ENCODE results near the gene ABCF3. TPM values are rescaled to one million over a fixed set of nuclear protein-coding genes. Genes with fewer than 3 reads are reported as not detected.

Gene ABCF3
- total and polyA plus RNA-seq, 2 donors (not counting 3 experiments of a cell fraction or from before 2014, with no cell fraction given): 68.8 to 73.4 TPM

- Histone ChIP-seq H3K4me2 (ENCODE audit: insufficient read depth, low read length) (no peak overlapping the region), H3K27ac (ENCODE audit: insufficient read depth, low read depth, low read length) (no peak overlapping the region), H4K20me1 (replicated peaks; ENCODE audit: control insufficient read depth, extremely low read depth, insufficient read depth, low read length) (no peaks in the 10 kb centered on the region), H3K4me1 (ENCODE audit: control insufficient read depth, extremely low read depth, insufficient read depth, low read length) (no peaks in the 10 kb centered on the region), H3K79me2 (ENCODE audit: control insufficient read depth, insufficient read depth, low read length) (peaks cover 5% of the 10 kb centered on the region), H3K36me3 (ENCODE audit: control insufficient read depth in 2 of 2, extremely low read depth in 1 of 2, insufficient read depth in 2 of 2, low read length in 2 of 2) (peaks cover 6 to 55% of the 10 kb centered on the region in 2 experiments), H3K27me3 (ENCODE audit: control insufficient read depth in 2 of 2, insufficient read depth in 2 of 2, low read length in 2 of 2) (no peaks in the 10 kb centered on the region), H2AFZ (ENCODE audit: low read depth, low read length) (no peak overlapping the region), H3K4me3 (replicated peaks in 1 of 3; ENCODE audit: insufficient read depth in 1 of 3, low read depth in 1 of 3, low read length in 3 of 3) (no peak overlapping the region), H3K9ac (replicated peaks; ENCODE audit: extremely low read depth, insufficient read depth, low read length) (no peak overlapping the region), H3K9me3 (replicated peaks; ENCODE audit: control insufficient read depth, insufficient read depth, low read length) (no peaks in the 10 kb centered on the region), H3K9me1 (replicated peaks; ENCODE audit: control insufficient read depth, extremely low read depth, insufficient read depth, low read length) (no peaks in the 10 kb centered on the region)
- dilution Hi-C loops (cut with MboI; ENCODE audit: extremely low pct_ligation_motif_present, low sequenced_read_pairs) (no loop called here), intact Hi-C loops (cut with micrococcal nuclease) (no loop called here)
- no TSS peak for BruUV-seq (replicated peaks)
- POLR2A ChIA-PET: no interaction called here
- CTCF ChIA-PET: interaction anchor here (1.1 kb wide), 1 partner anchor 25 kb away, joined by 3 read pairs; no protein-coding TSS in a partner anchor
- FAIRE-seq (no peak), DNase-seq (ENCODE audit: low read depth, low spot score) (no peak)
- TF ChIP-seq MYC (IDR thresholded peaks at IDR 0.05; ENCODE audit: low read depth, low read length) (no peak), POLR2A (IDR thresholded peaks at IDR 0.05; ENCODE audit: low read depth, low read length) (no peak), GATA2 (IDR thresholded peaks at IDR 0.05; ENCODE audit: insufficient read depth, insufficient read length, low read depth, low read length) (no peak)
Measured at GRCh38 chr3:184169896-184170875, 15.8 kb upstream of the ABCF3 start.

GRCh38 chr3:184171562-184171961 is 14.4 kb upstream of the ABCF3 start:
- H2AFZ ChIP-seq (ENCODE audit: low read depth, low read length): no peak overlapping the region
- no peaks in the 10 kb centered on the region for H3K27me3 ChIP-seq (ENCODE audit: control insufficient read depth in 2 of 2, insufficient read depth in 2 of 2, low read length in 2 of 2)
- intact Hi-C loops (cut with micrococcal nuclease) (no loop called here), dilution Hi-C loops (cut with MboI; ENCODE audit: extremely low pct_ligation_motif_present, low sequenced_read_pairs) (no loop called here)
- TF ChIP-seq FOS (IDR thresholded peaks at IDR 0.05; ENCODE audit: borderline replicate concordance, insufficient read depth, low read length) (no peak), POLR2A (IDR thresholded peaks at IDR 0.05; ENCODE audit: low read depth, low read length) (no peak), POLR2AphosphoS5 (IDR thresholded peaks at IDR 0.05; ENCODE audit: insufficient read depth, low read depth, low read length) (no peak), EZH2 (IDR thresholded peaks at IDR 0.05; ENCODE audit: borderline replicate concordance, low read depth, low read length, severe bottlenecking) (no peak), MAX (IDR thresholded peaks at IDR 0.05; ENCODE audit: insufficient read depth, insufficient read length) (no peak), CTCF (IDR thresholded peaks at IDR 0.05; ENCODE audit: extremely low read depth in 1 of 2, insufficient read depth in 1 of 2, low read depth in 1 of 2, low read length in 2 of 2) (no peak), GATA2 (IDR thresholded peaks at IDR 0.05; ENCODE audit: insufficient read depth, insufficient read length, low read depth, low read length) (no peak), JUN (IDR thresholded peaks at IDR 0.05; ENCODE audit: borderline replicate concordance, insufficient read depth, insufficient read length, low read depth) (no peak), MYC (IDR thresholded peaks at IDR 0.05; ENCODE audit: low read depth, low read length) (no peak)
- DNase-seq (ENCODE audit: low read depth, low spot score) (no peak), FAIRE-seq (no peak)
- H3K9ac ChIP-seq (replicated peaks; ENCODE audit: extremely low read depth, insufficient read depth, low read length): no peak overlapping the region
- no peak overlapping the region for H3K27ac ChIP-seq (ENCODE audit: insufficient read depth, low read depth, low read length)
- H3K9me1 ChIP-seq (replicated peaks; ENCODE audit: control insufficient read depth, extremely low read depth, insufficient read depth, low read length): no peaks in the 10 kb centered on the region
- peaks cover 9% of the 10 kb centered on the region for H3K4me1 ChIP-seq (ENCODE audit: control insufficient read depth, extremely low read depth, insufficient read depth, low read length)
- ChIA-PET CTCF (no interaction called here), POLR2A (no interaction called here)
- no peaks in the 10 kb centered on the region for H3K9me3 ChIP-seq (replicated peaks; ENCODE audit: control insufficient read depth, insufficient read depth, low read length)
- H3K4me2 ChIP-seq (ENCODE audit: insufficient read depth, low read length): no peak overlapping the region
- no peak overlapping the region for H3K4me3 ChIP-seq (replicated peaks in 1 of 3; ENCODE audit: insufficient read depth in 1 of 3, low read depth in 1 of 3, low read length in 3 of 3)
- H3K79me2 ChIP-seq (ENCODE audit: control insufficient read depth, insufficient read depth, low read length): peaks cover 15% of the 10 kb centered on the region
- no TSS peak for BruUV-seq (replicated peaks)
- H3K36me3 ChIP-seq (ENCODE audit: control insufficient read depth in 2 of 2, extremely low read depth in 1 of 2, insufficient read depth in 2 of 2, low read length in 2 of 2): peaks cover 0 to 42% of the 10 kb centered on the region in 2 experiments
- no peaks in the 10 kb centered on the region for H4K20me1 ChIP-seq (replicated peaks; ENCODE audit: control insufficient read depth, extremely low read depth, insufficient read depth, low read length)
